GM12878 (cell line): ENCODE measurements around the gene FBXO8.

Experiments used
- BCL3 ChIP-seq: IDR thresholded peaks from 2 replicates; pipeline ENCODE4 v1.6.1; 2011; ENCODE audit warnings: borderline replicate concordance, low read depth, mild to moderate bottlenecking, moderate library complexity, low read length; ENCODE audit not compliant: insufficient read depth, poor library complexity, severe bottlenecking
- CTCF ChIP-seq, 3 experiments: IDR thresholded peaks in 2 of 3; conservative IDR thresholded peaks in 1 of 3; 2 replicates each; pipeline ENCODE4 v1.5.1; 2011; ENCODE audit warnings: low read depth in 3 of 3, low read length in 3 of 3, mild to moderate bottlenecking in 3 of 3, control low read depth in 2 of 3, moderate library complexity in 2 of 3, inconsistent platforms in 1 of 3, mixed read lengths in 1 of 3; ENCODE audit not compliant: control insufficient read depth in 2 of 3, insufficient read depth in 1 of 3; ENCODE audit errors: extremely low read depth in 1 of 3
- ETV6 ChIP-seq, 2 experiments: fragments of 450-650 bp in 1 of 2; IDR thresholded peaks in 1 of 2; conservative IDR thresholded peaks in 1 of 2; 2 replicates each; pipeline ENCODE4 v1.6.1; 2014; ENCODE audit warnings: antibody characterized with exemption in 1 of 2, borderline replicate concordance in 1 of 2, low read depth in 1 of 2, mild to moderate bottlenecking in 1 of 2, moderate library complexity in 1 of 2
- HDAC2 ChIP-seq: fragments of 200-600 bp; sonication (generic); IDR thresholded peaks from 2 replicates; pipeline ENCODE4 v1.6.1; 2017
- MAX ChIP-seq: IDR thresholded peaks from 2 replicates; pipeline ENCODE4 v1.6.1; 2012; ENCODE audit warnings: low read depth, low read length, improper control_type of control experiment
- SIN3A ChIP-seq: IDR thresholded peaks from 2 replicates; pipeline ENCODE4 v1.6.1; 2012; ENCODE audit warnings: low read depth, low read length, improper control_type of control experiment

GRCh38 chr4:174193438-174194374, 89.8 kb downstream of the FBXO8 start:
- TF ChIP-seq CTCF (IDR thresholded peaks at IDR 0.05 in 2 of 3, conservative IDR thresholded peaks at IDR 0.05 in 1 of 3; ENCODE audit: control insufficient read depth in 2 of 3, extremely low read depth in 1 of 3, insufficient read depth in 1 of 3, low read depth in 3 of 3, low read length in 3 of 3), result no peak
- TF ChIP-seq MAX, result no peak
- TF ChIP-seq BCL3, result no peak
- no peak for TF ChIP-seq ETV6 (conservative IDR thresholded peaks at IDR 0.05 in 1 of 2, IDR thresholded peaks at IDR 0.05 in 1 of 2; ENCODE audit: borderline replicate concordance in 1 of 2, low read depth in 1 of 2)
- no peak for TF ChIP-seq SIN3A
- no peak for TF ChIP-seq HDAC2
